Kidney tubule cell (primary cell): ENCODE data around the gene ITPR2.
A peak's percentile ranks its signal among the peaks of the same experiment; 100 is the strongest.
"Not testable (repeated sequence)": the region's sequence is repeated elsewhere in the genome, so short reads cannot be mapped to it uniquely, and the experiment has no call there.

ENCODE experiments used
- DNase-seq: peaks from one replicate; pipeline ENCODE4 v3.0.0-alpha.2; 2018; ENCODE audit warnings: low spot score

The ITPR2 gene

DNA sequence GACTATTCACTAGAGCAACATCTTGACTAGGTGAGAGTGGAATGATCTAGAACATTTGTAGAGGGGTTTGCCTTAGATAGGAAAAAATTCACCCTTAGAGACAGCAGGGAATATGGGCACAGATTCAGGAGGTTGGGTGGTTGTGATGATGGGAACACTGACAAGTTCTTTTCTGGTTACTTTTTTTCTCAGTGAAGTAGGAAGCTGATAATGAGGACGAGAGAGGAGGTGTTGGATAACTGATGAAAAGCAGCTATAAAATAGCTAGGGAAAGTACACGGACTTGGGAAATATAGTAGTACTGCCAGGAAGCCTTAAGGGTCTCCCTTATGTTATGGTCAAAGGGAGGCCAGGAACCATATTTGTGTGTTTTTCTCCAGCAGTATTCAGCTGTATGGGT is 387.1 kb downstream of the ITPR2 start:
- no peak for DNase-seq

DNA sequence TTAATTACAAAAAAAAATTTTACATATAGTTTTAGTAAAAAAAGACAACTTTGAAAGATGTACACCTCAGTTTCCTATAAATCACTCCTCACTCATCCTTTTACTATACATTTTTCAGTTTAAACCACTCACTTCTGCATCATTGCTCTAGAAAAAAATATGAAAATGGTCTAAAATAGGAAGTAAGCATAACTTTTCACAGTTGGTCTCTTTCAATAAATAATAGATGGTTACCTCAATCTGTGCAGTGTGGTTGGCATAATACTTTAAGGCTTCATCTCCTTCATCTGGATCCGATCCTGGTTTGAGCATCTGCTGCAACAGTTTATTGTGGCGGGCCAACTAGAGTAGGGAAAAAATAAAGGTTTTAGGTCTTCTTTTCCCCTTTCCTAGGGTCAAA is 389.7 kb downstream of the ITPR2 start:
- no peak for DNase-seq

DNA sequence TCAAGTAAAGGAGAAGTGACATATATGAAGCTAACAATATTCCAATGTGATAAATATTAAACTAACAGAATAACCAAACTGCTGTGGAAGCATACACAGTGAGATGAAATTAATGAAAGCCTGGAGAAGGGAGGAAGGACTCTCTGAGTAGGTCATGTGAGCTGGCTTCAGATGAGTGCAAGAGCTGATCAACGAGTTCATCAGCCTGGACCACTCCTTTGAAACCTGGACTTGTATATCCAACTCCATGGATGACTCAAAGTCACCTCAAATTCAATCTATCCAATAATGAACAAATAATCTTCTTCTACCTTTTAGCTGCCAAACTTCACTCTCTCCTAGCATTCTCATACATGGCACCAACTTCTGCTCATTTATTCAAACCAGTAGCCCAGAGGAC is 391.6 kb downstream of the ITPR2 start:
- no peak for DNase-seq

DNA sequence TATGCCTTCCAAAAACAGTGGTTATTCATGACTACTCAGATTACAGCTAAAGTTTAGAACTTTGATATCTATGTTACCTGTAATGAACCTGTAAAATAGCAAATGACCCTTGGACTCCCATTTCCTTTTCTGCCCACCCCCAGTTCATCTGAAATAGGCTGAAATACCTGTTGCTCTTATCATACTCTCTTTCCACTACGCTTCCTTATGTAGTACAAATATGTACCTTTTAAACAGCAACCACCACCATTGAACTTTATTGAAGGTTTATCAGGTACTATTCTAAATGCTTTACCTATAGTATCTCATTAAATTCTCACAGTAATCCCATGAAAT is 398.0 kb downstream of the ITPR2 start:
- DNase-seq, result no peak

DNA sequence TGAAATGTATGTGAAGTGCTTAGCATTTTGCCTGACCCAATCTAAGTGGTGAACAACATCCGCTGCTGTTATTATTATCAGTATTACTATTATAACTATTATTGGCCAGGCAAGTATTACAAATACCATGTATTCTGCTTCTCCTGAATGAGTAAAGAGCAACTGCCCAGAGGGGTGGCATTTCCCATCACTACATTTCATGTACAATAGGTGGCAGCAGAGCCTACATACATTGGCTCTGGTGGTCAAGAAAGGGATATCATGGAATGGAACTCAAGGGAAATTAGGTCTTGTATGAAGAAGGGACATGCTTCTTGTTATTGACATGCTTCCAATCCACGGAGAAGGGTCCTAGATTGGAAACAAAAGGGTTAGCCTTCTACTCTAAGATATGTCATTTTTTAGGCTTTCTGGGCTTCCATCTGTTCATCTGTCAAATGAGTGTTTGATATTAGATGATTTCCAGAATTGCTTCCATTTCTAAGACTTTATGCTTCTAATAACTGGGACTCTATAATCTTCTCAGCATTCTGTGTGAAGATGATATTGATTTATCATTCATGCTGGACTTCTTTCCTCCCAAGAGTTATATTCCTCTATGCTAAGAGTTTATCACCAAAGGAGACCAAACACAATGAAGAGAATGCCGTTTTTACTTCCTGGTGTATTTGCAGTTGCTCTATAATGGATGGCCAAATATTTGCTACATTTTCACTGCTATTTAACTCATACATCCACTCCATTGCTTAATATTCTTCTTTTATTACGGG is 398.5 kb downstream of the ITPR2 start:
- DNase-seq, result peak; percentile 77

DNA sequence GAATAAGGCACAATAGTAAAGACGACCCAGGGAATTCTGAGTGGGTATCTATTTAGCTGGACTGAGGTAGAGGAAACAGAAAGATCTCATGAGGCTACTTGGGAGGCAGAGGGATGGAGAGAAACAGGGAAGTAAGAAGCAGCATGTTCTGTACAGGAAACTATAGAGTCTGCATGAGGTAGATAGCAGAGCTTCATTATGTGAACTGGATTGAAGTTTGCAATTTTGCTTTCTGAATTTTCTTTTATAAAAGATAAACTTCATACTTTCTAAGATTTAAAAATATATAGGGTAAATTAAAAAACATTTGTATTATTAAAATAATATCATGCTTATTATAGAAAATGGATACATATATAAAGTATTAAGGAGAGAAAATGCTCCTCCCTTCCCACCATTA is 399.3 kb downstream of the ITPR2 start:
- not testable (repeated sequence) for DNase-seq

DNA sequence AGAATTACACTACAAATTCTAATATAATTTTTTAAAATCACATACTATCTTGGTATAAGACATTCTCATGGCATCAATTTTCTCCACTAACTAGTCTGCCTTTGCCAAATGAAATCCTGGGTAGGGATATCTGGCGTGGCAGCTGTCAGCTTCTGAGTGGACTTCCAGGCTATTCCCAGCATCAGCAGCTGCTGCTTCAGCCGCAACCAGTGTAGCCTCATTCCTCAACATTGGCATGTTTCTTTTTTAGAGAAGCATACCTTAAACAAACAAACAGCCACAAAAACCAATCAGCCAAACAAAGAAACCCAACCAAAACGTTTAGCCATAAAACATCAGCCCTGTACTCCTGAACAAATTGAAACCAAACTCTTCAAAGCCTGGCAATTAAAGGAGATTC is 401.8 kb downstream of the ITPR2 start:
- DNase-seq, result no peak

DNA sequence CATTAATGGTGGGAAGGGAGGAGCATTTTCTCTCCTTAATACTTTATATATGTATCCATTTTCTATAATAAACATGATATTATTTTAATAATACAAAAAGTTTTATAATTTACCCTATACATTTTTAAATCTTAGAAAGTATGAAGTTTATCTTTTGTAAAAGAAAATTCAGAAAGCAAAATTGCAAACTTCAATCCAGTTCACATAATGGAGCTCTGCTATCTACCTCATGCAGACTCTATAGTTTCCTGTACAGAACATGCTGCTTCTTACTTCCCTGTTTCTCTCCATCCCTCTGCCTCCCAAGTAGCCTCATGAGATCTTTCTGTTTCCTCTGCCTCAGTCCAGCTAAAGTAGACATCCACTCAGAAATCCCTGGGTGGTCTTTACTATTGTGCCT is 402.4 kb downstream of the ITPR2 start:
- not testable (repeated sequence) for DNase-seq

DNA sequence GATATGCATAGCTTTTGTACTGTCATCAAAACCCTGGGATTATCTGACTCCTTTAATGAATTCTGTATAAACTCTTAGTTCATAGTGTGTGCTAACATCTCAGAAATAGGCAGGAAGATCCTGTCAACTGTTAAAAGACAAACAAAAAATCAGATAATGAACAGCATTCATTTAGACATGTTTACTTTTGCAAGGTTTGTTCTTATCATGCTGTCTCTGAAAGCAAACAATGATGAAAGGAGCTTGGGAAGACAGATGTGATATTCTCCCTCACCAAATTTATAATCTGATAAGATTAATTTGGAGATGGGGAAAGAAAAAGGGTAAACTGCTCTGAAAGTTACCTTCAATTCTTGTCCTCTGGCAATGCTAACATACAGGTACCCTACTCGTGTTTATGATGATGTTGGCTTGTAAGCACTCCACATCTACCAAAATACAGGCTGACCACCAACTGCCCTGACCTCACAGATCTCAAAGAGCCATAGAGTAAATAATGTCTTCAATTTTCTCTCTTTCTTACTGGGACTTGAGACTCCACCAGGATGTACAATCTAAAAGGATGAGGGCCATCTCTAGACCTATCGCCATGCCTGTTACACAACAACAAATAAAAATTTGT is 403.8 kb downstream of the ITPR2 start:
- DNase-seq, result no peak

DNA sequence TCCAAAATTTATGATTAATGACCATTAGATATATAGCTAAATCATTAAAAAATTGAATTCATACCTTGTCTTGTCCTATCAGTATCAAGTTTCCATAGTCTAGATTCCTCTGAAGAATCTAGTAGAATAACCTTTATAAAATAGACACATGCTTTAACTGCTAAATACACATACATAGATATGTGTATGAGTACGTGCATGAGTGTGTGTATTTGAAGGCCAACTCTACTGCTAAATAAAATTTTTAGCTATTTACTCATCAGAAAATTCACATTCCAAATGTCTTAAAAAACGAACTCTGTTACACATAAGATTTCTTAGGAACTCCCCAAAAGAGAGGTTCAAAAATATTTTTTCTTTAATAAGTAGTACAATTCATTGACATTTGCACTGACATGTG is 404.6 kb downstream of the ITPR2 start:
- no peak for DNase-seq

DNA sequence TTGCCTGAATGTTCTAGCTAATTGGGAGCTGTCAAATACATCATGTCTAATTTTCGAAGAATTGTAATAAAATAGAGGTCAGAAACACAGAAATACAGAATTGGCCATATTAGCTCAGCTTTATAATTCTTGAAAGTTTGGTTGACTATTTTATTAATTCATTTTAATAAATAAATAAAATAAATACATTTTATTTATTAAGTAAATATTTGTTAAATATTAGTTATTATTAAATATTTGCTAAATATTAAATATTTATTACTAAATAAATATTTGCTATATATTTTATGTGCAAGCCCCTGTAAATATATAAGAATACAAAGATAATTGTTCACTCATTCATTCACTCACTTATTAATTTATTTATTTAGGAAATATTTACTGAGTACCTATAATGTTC is 406.3 kb downstream of the ITPR2 start:
- DNase-seq, result no peak

DNA sequence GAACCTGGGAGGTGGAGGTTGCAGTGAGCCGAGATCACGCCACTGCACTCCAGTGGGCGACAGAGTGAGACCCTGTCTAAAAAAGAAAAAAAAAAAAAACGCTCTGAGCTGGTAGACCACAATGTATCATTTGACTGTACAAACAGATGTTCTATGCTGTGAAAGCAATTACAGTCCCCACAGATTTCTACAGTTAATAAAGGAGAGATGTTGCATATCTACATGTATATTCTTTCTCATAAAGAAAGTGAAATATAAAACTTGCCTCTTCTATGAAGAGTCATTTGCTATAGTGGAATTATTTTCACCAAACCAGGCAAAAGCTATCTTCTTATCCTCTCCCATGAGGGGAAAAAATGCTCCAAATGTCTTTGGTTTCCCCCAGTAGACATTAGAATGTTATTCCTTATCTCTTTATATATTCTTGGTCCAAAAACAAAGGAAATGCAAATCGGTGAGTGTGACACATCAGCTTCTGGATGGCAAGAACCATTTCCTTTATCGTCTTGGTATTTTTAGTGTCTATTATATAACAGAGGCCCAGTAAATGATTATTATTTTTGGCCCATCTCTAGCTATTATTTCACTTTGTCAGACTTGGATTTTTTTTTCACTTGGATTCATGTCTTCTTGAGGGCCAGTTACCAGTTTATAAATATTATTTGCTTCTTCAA is 407.3 kb downstream of the ITPR2 start:
- no peak for DNase-seq

DNA sequence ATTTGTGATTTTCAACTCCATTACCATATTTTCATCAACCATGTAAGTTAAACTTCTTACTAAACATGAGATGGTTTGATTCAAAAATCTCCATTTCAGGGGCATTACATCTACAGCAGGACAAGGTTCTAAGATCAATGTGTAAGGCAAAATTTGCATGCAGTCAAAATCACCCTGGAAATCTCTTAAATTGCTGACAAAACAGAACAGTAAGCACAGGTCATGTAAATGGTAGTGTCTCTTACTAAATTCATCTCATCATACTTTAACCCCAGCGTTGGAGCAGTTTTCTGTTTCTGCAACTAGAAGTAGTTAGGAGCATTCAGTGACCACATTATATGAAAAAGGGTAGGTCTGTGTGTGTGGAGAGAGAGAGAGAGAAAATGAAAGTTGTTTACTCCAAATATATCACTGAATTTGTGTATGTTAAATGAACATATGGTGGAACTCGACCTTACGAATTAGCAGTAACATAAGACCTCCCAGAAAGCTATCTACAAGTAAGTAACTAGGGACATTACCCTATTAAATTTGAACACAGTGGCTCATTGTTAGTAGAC is 410.1 kb downstream of the ITPR2 start:
- no peak for DNase-seq

DNA sequence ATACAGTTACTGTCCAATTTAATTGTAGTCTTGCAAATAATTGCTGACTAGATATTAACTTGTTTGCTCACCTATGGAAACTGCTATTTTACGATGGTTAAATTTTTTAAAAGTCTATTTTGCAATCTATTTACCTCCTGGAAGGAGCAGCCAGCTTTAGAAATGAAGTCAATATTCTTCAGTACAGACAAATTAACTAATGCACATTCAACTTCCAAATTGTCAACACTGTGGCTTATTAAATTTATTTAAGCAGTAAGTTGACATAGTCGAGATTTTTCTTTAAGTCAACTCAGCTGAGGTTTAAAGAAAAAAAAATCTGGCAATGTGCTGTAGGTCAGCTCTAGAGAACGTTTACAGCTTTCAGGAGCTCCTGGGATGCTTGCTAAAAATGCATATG is 416.4 kb downstream of the ITPR2 start:
- DNase-seq, result no peak

DNA sequence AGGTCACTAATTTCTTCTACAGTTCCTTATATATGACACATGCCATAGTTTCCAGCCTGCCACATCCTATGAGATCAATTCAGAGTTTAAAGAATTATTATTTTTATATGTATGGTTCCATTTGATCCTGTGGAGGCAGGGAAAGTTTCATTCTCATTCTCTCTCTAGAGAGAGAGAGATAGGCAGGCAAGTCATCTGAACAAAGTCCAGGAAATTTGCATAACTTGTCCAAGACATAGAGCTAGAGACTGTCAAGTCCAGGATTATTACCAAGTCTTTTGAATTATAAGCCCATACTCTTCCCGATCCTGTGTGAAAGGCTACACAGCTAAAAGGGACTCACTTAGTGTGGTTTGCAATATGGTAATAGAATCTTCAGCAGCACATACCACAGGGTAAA is 422.3 kb downstream of the ITPR2 start:
- DNase-seq, result no peak

DNA sequence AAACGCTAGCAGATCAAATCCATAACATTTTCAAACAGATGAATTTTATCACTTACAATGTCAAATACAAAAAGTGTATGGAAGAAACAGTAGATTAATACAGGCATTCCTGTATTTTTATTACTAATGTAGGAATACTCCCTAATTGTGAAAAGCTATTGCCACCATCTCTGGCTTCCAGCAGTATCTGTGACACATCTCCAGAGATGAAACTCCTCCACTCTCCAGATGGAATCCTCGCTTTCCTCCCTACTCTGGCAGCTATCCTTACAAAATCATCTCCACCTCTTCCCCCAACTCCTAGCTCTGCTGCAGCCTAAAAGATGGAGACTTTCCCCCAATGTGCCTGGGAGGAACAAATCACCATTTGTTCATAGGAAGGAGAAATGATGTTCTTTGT is 426.2 kb downstream of the ITPR2 start:
- no peak for DNase-seq

DNA sequence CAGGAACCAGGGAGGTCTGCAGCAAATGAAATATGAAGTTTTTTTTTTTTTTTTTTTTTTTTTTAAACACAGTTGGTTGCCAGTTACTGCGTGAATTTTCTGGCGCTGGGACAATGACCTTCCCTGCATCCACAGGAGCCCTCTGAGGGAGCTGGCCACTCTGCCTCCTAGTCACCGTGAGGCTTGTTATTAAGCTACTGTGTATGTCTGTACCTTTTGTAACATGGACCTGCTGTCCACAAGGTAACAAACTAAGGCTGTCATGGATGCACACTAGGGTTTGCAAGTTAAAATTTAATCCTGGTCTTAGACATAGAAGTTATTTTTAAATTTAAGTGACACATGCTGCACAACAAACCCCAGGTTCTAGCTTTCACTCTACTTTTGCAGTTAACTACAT is 426.6 kb downstream of the ITPR2 start:
- peak; percentile 59 for DNase-seq

DNA sequence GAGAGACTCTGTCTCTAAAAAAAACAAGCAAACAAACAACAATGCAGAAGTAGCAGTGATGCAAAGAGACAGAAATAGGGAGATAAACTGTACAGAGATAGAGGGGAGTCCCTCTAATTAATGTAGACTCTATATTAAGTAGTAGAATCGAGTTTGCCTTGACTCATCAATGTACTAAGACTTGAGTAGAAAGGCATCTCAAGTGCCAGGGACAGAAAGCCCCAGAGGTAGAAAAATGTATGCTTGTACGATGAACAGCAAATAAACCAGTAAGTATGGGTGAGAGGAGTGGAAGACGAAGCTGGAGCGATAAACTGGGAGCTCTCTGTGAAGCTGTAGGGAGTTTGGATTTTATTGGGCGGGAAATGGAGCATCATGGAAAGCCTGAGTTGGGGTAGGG is 429.4 kb downstream of the ITPR2 start:
- no peak for DNase-seq

DNA sequence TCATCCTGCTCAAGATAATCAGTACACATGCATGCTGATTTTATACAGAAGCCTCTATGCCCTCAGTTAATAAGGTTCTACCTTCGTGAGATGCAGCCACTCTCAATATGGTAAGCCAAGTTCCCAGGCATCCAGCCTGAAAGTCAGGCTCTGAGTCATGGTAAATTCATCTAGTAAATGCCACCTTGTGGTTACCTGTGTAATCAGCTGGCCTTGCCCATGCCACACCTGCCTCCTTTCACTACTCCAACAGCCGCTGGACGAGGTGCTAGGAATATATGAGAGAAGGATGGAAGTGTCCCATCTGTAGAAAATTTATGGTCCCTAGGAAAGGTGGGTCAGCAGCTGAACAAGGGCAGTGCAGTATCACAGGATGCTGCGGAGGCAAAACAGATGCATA is 430.3 kb downstream of the ITPR2 start:
- DNase-seq, result peak; percentile 82

DNA sequence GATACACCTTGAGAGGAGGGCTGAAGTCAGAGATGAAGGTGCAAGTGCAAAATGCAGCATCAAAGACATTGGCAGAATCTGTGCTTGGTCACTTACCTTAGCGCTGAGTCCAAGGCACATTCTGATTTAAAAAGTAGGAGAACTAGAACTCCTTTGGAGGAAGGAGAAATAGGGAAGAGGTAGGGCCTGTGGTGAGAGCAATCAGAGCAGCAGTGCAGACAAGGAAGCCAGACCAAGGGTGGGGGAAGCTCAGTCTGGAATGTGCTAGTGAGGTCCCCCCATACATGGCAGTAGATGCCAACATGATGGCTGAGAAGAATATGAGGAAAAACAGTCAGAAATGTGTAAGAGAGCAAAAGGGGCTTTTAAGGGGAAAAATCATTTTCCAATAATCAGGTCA is 431.1 kb downstream of the ITPR2 start:
- DNase-seq, result no peak

DNA sequence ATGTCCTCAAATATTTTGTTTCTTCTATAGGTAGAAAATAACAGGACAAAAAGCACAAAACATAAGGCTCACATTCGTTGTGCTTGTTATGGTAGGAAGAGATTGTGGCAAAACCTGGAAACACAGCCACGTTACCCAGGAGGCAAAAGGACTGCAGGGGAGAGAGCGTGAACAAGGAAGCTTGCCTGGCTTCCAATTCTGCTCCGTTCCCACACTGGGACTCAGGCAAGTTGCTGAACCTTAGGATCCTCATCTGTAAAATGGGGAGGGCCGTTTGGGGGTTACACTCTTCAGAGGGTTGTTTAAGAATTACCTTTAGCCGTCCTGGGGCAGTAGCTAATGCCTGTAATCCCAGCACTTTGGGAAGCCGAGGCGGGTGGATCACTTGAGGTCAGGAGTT is 432.4 kb downstream of the ITPR2 start:
- DNase-seq, result no peak

DNA sequence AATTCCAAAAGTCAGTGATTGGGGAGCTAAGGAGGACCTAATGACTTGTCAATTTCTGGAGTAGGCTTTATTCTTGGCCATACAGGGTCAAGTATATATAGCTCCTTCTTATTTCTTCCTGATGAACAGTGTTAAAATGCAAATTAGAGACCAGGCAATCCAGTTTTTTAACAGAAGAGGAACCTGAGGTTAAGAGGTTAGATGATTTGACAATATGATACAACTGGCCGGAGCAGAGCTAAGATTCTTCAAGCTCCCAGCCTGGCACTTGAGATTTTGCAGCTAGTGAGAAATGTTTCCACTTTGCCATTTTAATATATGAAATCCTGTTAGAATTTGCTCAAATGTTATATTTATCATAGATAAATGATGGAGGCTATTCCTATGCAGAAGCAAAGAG is 433.6 kb downstream of the ITPR2 start:
- no peak for DNase-seq

DNA sequence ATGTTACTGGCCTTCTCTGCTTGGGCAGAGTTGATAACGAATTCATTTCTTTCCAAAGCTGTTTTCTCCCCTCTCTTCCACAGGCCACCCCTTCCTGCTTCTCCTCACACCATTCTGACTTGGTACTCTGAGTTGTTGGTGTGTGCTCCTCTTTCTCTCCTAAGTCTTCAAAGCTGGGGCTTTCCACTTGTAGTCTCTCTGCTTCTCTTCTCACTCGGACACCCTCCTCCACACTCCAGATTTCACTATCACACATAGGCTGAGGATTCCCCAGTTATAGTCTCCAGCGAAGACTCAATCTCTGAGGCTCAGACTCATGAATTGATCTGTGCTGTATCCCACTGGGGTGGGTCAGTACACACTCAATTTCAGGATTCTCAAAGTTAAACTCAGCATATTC is 436.6 kb downstream of the ITPR2 start:
- DNase-seq, result no peak
